GM10248 (cell line): Measurements from ENCODE around the gene LEFTY2.
A peak's percentile ranks its signal among the peaks of the same experiment; 100 is the strongest.

Experiments used
- CTCF ChIA-PET: fragments of 300-600 bp; sonication (Branson Sonifier 250); formaldehyde crosslinking; extraction: SDS; loops from one replicate; lab custom pipeline; 2021; ENCODE audit warnings: antibody characterized with exemption; lab: Yijun Ruan, JAX
- POLR2A ChIA-PET: fragments of 350-650 bp; sonication (Branson Sonifier 250); formaldehyde crosslinking; extraction: SDS; loops from one replicate; lab custom pipeline; 2020; ENCODE audit warnings: antibody characterized with exemption; lab: Yijun Ruan, JAX
- DNase-seq: peaks from one replicate; pipeline ENCODE4 v3.0.0; 2012; ENCODE audit errors: extremely low spot score
- TF ChIP-seq, protein P1 (sequence below): IDR thresholded peaks from 2 replicates; pipeline ENCODE4 v1.5.1; 2012; ENCODE audit warnings: mild to moderate bottlenecking, low read depth; ENCODE audit errors: extremely low read depth, missing control alignments, control extremely low read depth

The LEFTY2 gene

DNA sequence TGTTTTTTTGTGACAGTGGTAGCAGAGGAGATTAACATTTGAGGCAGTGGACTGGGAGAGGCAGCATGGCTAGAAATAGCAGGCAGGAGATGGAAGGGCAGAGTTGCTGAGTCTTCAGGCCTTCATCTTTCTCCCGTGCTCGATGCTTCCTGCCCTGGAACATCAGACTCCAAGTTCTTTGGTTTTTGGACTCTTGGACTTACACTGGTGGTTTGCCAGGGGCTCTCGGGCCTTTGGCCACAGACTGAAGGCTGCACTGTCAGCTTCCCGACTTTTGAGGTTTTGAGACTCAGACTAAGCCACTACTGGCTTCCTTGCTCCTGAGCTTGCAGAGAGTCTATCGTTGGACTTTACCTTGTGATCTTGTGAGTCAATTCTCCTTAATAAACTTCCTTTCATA is 24.2 kb upstream of the LEFTY2 start:
- TF ChIP-seq, protein P1, sequence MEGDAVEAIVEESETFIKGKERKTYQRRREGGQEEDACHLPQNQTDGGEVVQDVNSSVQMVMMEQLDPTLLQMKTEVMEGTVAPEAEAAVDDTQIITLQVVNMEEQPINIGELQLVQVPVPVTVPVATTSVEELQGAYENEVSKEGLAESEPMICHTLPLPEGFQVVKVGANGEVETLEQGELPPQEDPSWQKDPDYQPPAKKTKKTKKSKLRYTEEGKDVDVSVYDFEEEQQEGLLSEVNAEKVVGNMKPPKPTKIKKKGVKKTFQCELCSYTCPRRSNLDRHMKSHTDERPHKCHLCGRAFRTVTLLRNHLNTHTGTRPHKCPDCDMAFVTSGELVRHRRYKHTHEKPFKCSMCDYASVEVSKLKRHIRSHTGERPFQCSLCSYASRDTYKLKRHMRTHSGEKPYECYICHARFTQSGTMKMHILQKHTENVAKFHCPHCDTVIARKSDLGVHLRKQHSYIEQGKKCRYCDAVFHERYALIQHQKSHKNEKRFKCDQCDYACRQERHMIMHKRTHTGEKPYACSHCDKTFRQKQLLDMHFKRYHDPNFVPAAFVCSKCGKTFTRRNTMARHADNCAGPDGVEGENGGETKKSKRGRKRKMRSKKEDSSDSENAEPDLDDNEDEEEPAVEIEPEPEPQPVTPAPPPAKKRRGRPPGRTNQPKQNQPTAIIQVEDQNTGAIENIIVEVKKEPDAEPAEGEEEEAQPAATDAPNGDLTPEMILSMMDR: no peak
- DNase-seq: no peak
- ChIA-PET POLR2A (no interaction called here), CTCF (interaction anchor here (0.6 to 1.0 kb wide), 2 partner anchors 25 to 490 kb away, joined by 3 read pairs; no protein-coding TSS in a partner anchor)

DNA sequence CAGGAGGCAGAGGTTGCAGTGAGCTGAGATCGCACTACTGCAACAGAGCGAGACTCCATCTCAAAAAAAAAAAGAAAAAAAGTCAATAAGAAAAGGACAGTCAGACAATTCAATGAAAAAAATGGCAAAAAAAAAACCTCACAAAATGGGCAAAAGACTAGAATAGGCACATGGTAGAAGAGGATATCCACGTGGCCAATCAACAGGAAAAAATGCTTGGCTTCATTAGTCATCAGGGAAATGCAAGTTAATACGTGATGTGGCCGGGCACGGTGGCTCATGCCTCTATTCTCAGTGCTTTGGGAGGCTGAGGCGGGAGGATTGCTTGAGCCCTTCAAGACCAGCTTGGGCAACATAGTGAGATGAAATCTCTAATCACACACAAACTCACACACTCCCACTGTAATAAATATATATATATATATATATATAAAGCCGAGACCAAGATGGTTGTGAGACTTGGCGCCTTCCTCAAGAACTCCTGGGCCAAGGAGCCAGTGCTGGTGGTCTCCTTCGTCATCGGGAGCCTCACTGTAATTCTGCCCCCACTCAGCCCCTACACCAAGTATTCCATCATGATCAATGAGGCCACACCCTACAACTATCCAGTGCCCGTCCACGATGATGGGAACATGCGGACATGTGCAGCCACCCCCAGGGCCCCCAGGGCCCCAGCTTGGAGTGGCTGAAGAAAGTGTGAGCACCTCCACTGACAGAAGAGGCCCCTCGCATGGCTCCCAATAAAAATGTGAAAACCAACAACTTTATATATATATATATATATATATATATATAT is 22.9 kb upstream of the LEFTY2 start:
- no peak for DNase-seq
- TF ChIP-seq, protein P1: no peak
- CTCF ChIA-PET: interaction anchor here (1.0 to 4.8 kb wide), 19 partner anchors 9 to 495 kb away, joined by 3 to 44 read pairs (median 4); no protein-coding TSS in a partner anchor
- POLR2A ChIA-PET: no interaction called here

DNA sequence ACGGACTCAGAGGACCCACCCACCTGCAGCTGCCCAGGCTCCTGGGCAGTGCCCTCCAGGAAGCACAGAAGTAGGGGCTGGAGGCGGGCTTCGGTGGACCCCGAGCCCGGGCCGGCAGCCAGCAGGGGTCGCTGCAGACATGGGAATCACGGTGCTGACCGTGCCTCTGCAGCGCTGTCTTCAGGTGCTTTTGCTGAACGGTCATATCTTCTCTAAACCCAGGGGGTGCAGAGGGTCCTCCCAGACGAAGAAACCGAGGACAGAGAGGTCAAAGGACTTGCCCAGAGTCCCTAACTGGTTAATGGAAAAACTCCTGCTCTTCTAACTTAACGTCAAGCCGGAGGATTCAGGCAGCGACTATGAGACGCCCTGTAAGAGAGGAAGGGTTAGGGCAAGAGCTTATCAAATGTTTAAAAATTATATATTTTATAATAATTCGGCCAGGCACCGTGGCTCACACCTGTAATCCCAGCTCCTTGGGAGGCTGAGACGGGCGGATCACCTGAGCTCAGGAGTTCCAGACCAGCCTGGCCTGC is 21.5 kb upstream of the LEFTY2 start:
- CTCF ChIA-PET: interaction anchor here (0.7 to 4.8 kb wide), 41 partner anchors 8 to 493 kb away, joined by 3 to 44 read pairs (median 4); partner anchors contain the start of gene PYCR2
- TF ChIP-seq, protein P1: peak; percentile 84
- DNase-seq: peak; percentile 82
- POLR2A ChIA-PET: no interaction called here

DNA sequence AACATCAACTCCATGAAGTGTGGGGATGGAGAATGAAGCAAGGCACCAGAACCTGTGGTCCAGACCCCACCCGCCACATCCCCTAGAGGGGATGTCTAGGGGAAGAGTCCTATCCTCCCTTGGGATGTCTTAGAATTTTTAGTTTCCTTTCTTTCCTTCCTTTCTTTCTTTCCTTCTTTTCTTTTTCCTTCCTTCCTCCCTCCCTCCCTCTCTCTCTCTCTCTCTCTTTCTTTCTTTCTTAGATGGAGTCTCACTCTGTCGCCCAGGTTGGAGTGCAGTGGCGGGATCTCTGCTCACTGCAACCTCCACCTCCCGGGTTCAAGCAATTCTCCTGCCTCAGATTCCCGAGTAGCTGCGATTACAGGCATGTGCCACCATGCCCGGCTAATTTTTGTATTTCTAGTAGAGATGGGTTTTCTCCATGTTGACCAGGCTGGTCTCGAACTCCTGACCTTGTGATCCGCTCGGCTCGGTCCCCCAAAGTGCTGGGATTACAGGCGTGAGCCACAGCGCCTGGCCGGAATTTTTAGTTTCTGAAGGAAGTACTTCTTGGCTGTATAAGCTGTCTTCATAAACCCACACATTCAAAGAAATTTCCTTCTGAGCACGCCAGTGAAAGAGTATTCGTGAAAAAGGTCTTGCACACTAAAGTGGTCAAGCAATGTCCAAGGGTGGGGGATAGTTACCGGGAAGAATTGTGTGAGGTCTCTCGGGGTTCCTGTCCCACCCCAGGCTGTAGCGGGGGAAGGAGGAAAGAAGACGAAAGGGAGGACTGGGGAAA is 20.8 kb upstream of the LEFTY2 start:
- ChIA-PET POLR2A (no interaction called here), CTCF (interaction anchor here (0.7 to 4.8 kb wide), 23 partner anchors 11 to 488 kb away, joined by 3 to 44 read pairs (median 4); partner anchors contain the start of genes PYCR2 and SRP9)
- TF ChIP-seq, protein P1: no peak
- no peak for DNase-seq

DNA sequence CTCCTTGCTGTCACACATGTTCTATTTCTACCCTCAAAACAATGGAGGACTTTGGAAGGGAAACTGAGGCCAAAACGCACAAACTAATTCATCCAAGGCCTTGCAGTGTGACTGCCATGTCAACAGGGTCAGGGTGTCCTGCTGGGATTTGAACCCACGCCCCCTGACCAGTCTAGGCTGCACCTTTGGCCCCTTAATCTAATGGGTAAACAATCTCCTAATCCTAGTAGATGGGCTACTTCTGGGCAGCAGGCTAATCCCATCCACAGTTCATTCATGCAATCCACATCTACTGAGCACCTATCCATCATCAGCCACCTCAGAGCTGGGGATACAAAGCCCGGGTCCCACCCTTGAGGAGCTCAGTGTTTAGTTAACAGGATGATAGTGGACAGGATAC is 17.0 kb upstream of the LEFTY2 start:
- ChIA-PET CTCF (interaction anchor here (0.9 to 1.8 kb wide), 4 partner anchors 14 to 483 kb away, joined by 3 to 5 read pairs (median 4); no protein-coding TSS in a partner anchor), POLR2A (no interaction called here)
- DNase-seq: no peak
- TF ChIP-seq, protein P1: no peak

DNA sequence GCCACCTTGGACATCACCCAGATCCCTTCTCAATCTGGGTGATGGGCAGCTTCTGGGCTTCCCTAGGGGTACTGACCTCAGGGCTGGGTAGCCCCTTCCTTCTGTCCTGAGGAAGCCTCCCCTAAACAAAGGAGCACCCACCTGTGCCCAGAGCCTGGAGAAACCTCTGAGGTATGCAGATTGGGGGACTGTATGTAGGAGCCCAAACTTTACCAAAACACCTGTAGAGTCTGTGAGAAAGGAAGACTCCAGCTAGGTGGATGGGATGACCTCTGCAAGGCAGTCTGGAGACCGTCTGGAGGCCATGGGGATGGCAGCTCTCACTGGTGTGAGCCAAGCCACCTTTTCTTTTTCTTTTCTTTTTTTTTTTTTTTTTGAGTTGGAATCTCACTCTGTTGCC is 13.7 kb upstream of the LEFTY2 start:
- POLR2A ChIA-PET: interaction anchor here (0.6 kb wide), 1 partner anchor 13 kb away, joined by 3 read pairs; no protein-coding TSS in a partner anchor
- CTCF ChIA-PET: interaction anchor here (0.7 to 1.4 kb wide), 3 partner anchors 8 to 65 kb away, joined by 3 to 5 read pairs (median 5); partner anchors contain the start of gene LEFTY1
- TF ChIP-seq, protein P1: no peak
- DNase-seq: no peak
